DMS53 treated with DMSO at 0.1 percent for 48 hours (cell line): ENCODE results near the gene SCYL2.
"Not testable (repeated sequence)": the region's sequence is repeated elsewhere in the genome, so short reads cannot be mapped to it uniquely, and the experiment has no call there.

ENCODE experiments used
- DNase-seq: peaks from one replicate; lab custom pipeline; 2025; ENCODE audit not compliant: unreplicated experiment; lab: John Stamatoyannopoulos, UW

The SCYL2 gene

GRCh38 chr12:100258127-100258526, 8.8 kb upstream of the SCYL2 start:
- no peak for DNase-seq

DNA sequence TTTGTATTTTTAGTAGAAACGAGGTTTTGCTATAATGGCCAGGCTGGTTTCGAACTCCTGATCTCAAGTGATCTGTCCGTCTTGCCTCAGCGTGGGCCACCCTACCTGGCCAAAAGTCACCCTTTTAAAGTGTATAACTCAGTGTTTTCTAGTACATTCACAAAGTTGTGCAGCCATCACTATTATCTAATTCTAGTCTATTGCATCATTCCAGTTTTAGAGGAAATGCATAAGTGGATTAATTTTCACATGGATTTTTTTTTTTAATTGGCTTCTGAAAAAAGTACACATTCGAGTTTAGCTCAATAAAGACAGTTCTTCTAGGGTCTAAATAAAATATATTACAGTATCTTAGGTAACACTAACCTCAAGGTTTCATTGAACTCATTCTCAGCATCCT, 3.8 kb upstream of the SCYL2 start:
- DNase-seq = no peak

GRCh38 chr12:100265107-100265506, 1.9 kb upstream of the SCYL2 start:
- DNase-seq = not testable (repeated sequence)

- no peak for DNase-seq
These were observed 1.0 kb upstream of the SCYL2 start for GRCh38 chr12:100265732-100266584.

DNA sequence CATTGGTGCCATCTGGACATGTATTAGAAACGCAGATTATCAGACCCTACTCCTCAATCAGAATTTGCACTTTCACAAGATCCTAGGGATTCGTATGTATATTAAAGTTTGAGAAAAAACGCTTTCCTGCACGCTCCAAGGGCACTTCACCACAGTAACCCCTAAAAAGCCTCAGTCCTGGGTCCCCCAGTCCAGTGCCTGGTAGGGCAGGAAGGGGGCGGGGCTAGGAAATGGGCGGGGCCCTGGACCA, 467 bp upstream of the SCYL2 start:
- no peak for DNase-seq

GRCh38 chr12:100267603-100268281, 765 bp downstream of the SCYL2 start:
- DNase-seq = no peak

DNA sequence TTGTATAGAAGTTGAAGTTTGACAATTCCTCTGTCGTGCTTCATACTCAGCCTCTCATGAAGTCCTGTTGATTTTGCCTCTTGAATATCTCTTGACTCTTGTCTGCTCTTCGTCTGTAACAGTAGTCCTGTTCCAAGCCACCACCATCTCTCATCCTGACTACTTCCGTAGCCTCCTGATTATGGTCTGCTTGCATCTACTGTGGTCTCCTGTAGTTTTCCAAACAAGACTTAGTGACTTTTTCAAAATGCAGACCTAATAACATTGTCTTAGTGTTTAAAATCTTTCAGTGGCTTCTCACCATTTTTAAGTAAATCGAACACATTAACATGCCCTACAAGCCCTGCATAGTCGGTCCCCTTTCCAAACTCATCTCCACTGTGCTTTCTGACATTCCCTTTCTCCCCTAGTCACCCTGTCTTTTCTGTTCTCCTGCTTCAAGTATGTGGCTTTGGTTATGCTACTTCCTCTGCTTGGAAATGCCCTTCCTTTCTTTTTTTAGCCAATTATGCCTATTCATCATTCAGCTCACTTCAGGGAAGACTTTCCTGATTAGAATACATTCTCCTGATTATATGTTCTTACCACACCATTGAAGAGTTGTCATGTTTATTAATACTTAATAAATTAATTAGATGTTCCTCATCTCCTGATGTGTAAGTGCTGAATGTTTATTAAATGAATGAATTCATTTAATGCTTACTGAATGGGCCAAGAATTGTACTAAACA, 2.0 kb downstream of the SCYL2 start:
- no peak for DNase-seq

GRCh38 chr12:100273782-100274181, 6.8 kb downstream of the SCYL2 start:
- no peak for DNase-seq

GRCh38 chr12:100274291-100274690, 7.3 kb downstream of the SCYL2 start:
- no peak for DNase-seq

DNA sequence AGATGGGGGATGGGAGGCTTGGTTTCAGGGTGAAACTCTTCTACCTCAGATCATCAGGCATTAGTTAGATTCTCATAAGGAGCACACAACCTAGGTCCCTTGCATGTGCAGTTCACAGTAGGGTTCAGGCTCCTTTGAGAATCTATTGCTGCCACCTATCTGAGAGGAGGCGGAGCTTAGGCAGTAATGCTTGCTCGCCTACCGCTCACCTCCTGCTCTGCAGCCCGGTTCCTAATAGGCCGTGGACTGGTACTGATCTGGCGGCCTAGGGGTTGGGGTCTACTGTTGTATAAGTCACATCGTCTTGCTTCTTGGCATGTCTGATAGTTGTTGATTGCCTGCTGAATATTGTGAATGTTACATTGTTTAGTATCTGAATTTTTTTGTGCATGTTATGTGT, 12.2 kb downstream of the SCYL2 start:
- DNase-seq = no peak

GRCh38 chr12:100279607-100280244, 12.7 kb downstream of the SCYL2 start:
- DNase-seq = no peak

- not testable (repeated sequence) for DNase-seq
These were observed 17.6 kb downstream of the SCYL2 start for GRCh38 chr12:100284556-100284955.

DNA sequence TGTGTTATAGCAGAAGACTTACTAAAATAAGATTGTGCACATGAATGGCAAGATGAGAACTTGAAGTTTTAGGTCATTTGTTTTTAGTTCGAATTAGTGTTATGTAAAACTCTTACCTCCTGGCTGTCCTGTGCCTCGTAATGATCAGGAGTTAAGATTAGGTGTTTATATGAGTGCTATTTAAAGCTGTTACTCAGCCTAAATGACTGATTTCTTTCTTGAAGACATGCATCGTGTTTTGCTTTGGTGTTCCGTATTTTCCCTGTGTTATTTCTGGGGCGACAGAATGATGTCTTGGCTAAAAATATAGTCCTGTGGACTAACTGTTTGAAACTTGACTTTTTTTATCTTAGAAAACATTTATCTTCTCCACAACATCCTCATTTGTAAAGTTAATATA, 22.1 kb downstream of the SCYL2 start:
- DNase-seq = no peak

DNA sequence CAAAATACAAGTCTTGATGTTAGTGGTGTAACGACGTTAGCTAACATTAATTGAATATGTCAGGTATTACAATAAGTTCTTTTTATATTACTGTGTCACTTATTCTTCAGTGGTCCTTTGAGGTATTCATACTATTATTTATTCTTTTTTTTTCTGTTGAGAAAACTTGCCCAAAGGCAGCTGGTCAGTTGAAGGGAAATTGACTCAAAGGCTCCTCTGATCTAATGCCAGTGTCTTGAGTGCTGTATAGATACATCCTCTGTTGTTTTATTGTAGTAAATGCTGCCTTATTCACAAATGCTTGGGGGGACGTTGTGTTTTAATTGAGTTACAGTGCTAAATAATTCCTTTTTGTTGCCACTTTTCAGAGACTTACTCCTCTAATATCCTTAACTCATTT, 23.0 kb downstream of the SCYL2 start:
- DNase-seq = no peak

- no peak for DNase-seq
These were observed 26.0 kb downstream of the SCYL2 start for GRCh38 chr12:100293017-100293416.

- not testable (repeated sequence) for DNase-seq
These were observed 27.4 kb downstream of the SCYL2 start for GRCh38 chr12:100294366-100294765.

GRCh38 chr12:100295764-100296555, 29.0 kb downstream of the SCYL2 start:
- no peak for DNase-seq

DNA sequence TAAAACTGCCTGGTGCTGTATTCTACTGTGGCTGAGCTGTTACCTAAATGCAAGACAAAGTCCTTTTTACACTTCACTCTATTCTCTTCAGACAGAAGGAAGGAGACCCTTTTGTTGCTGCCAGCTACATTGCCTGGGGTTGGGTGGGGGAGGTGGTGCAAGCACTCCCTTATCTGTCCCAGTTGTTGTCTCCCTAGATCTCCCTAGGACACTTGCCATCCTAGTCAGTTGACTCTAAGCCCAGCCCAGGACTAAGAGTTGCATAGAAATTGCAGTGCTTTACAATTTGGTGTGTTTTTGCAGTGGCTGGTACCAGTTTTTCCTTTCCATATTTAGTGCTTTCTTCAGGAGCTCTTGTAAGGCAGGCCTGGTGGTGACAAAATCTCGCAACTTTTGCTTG, 35.1 kb downstream of the SCYL2 start:
- DNase-seq = no peak

- DNase-seq = no peak
These were observed 36.9 kb downstream of the SCYL2 start for GRCh38 chr12:100303831-100304230.

DNA sequence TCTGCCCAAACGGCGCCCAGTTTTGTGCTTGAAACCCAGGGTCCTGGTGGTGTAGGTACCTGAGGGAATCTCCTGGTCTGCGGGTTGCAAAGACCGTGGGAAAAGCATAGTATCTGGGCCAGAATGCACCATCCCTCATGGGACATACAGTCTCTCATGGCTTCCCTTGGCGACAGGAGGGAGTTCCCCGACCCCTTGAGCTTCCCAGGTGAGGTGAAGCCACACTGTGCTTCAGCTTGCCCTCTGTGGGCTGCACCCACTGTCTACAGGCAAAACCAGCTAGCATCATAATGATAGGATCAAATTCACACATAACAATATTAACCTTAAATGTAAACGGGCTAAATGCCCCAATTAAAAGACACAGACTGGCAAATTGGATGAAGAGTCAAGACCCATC, 37.4 kb downstream of the SCYL2 start:
- DNase-seq = not testable (repeated sequence)

- not testable (repeated sequence) for DNase-seq
These were observed 41.2 kb downstream of the SCYL2 start for GRCh38 chr12:100308138-100308537.
